HEK293T (cell line): ENCODE data around the gene NINJ2.

Experiments used
- ARNT ChIP-seq: fragments of 450-650 bp; IDR thresholded peaks from 2 replicates; pipeline ENCODE4 v1.6.1; 2017; ENCODE audit warnings: mild to moderate bottlenecking
- BHLHE40 ChIP-seq: fragments of 450-650 bp; IDR thresholded peaks from 2 replicates; pipeline ENCODE4 v1.6.1; 2016; ENCODE audit warnings: mild to moderate bottlenecking, moderate library complexity, borderline replicate concordance
- CTBP1 ChIP-seq: fragments of 450-650 bp; IDR thresholded peaks from 2 replicates; pipeline ENCODE4 v1.6.1; 2016; ENCODE audit warnings: borderline replicate concordance
- FOXA1 ChIP-seq: fragments of 450-650 bp; IDR thresholded peaks from 2 replicates; pipeline ENCODE4 v1.6.1; 2016; ENCODE audit warnings: mild to moderate bottlenecking
- FOXM1 ChIP-seq: fragments of 450-650 bp; IDR thresholded peaks from 2 replicates; pipeline ENCODE4 v1.6.1; 2017; ENCODE audit warnings: mild to moderate bottlenecking, borderline replicate concordance
- HDGF ChIP-seq: fragments of 450-650 bp; IDR thresholded peaks from 2 replicates; pipeline ENCODE4 v1.6.1; 2017; ENCODE audit warnings: antibody characterized with exemption, borderline replicate concordance
- SP1 ChIP-seq: fragments of 450-650 bp; IDR thresholded peaks from 2 replicates; pipeline ENCODE4 v1.6.1; 2017
- TF ChIP-seq, protein P1 (sequence below): fragments of 450-650 bp; IDR thresholded peaks from 2 replicates; pipeline ENCODE4 v1.6.1; 2016

- TF ChIP-seq CTBP1, result no peak
- TF ChIP-seq FOXA1, result no peak
- TF ChIP-seq SP1, result no peak
- no peak for TF ChIP-seq HDGF
- TF ChIP-seq, protein P1, sequence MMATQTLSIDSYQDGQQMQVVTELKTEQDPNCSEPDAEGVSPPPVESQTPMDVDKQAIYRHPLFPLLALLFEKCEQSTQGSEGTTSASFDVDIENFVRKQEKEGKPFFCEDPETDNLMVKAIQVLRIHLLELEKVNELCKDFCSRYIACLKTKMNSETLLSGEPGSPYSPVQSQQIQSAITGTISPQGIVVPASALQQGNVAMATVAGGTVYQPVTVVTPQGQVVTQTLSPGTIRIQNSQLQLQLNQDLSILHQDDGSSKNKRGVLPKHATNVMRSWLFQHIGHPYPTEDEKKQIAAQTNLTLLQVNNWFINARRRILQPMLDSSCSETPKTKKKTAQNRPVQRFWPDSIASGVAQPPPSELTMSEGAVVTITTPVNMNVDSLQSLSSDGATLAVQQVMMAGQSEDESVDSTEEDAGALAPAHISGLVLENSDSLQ, result no peak
- no peak for TF ChIP-seq FOXM1
- no peak for TF ChIP-seq BHLHE40
- TF ChIP-seq ARNT, result no peak
Observed at GRCh38 chr12:712172-712863, 49.1 kb upstream of the NINJ2 start.
